ENCODE data around the gene AOPEP. TPM values are rescaled to one million over a fixed set of nuclear protein-coding genes. Genes with fewer than 3 reads are reported as not detected.

Gene AOPEP
- total RNA-seq, 2 experiments from 2014 or later = 6.9 to 7.0 TPM

GRCh38 chr9:94851467-94851866 lies 125.0 kb downstream of the AOPEP start:
- ChIA-PET POLR2A (no interaction called here), CTCF (no interaction called here)
- H3K4me1 ChIP-seq (ENCODE audit: insufficient read depth, low read length) = no peaks in the 10 kb centered on the region
- TF ChIP-seq CTCF (IDR thresholded peaks at IDR 0.05) = no peak
- no peaks in the 10 kb centered on the region for H3K27me3 ChIP-seq (ENCODE audit: control insufficient read depth in 1 of 2, insufficient read depth in 2 of 2, low read length in 2 of 2)
- Mint-ChIP-seq H3K36me3 (ENCODE audit: low read depth) (no peaks in the 10 kb centered on the region), H3K4me1 (ENCODE audit: low read depth) (no peaks in the 10 kb centered on the region), H3K9me3 (no peaks in the 10 kb centered on the region), H3K4me3 (no peak overlapping the region), H3K27me3 (no peaks in the 10 kb centered on the region), H3K27ac (no peak overlapping the region)
- no peak overlapping the region for H3K27ac ChIP-seq (ENCODE audit: low read depth in 1 of 2, low read length in 2 of 2)
- intact Hi-C loops (cut with DNase I, micrococcal nuclease) = no loop called here
- ATAC-seq (ENCODE audit: poor library complexity) (no peak), DNase-seq (no peak)
- no peaks in the 10 kb centered on the region for H3K36me3 ChIP-seq (ENCODE audit: insufficient read depth, low read length)
- no peak overlapping the region for H3K4me3 ChIP-seq (ENCODE audit: low read length)
- H3K9me3 ChIP-seq (ENCODE audit: control insufficient read depth in 1 of 2, insufficient read depth in 1 of 2, low read length in 2 of 2) = no peaks in the 10 kb centered on the region

GRCh38 chr9:94851892-94852291 lies 125.4 kb downstream of the AOPEP start:
- ChIA-PET POLR2A (no interaction called here), CTCF (no interaction called here)
- no peaks in the 10 kb centered on the region for H3K27me3 ChIP-seq (ENCODE audit: control insufficient read depth in 1 of 2, insufficient read depth in 2 of 2, low read length in 2 of 2)
- Mint-ChIP-seq H3K4me1 (ENCODE audit: low read depth) (no peaks in the 10 kb centered on the region), H3K9me3 (no peaks in the 10 kb centered on the region), H3K27me3 (no peaks in the 10 kb centered on the region), H3K4me3 (no peak overlapping the region), H3K27ac (no peak overlapping the region), H3K36me3 (ENCODE audit: low read depth) (no peaks in the 10 kb centered on the region)
- TF ChIP-seq CTCF (IDR thresholded peaks at IDR 0.05) = no peak
- ATAC-seq (ENCODE audit: poor library complexity) (no peak), DNase-seq (no peak)
- H3K4me1 ChIP-seq (ENCODE audit: insufficient read depth, low read length) = no peaks in the 10 kb centered on the region
- H3K4me3 ChIP-seq (ENCODE audit: low read length) = no peak overlapping the region
- H3K27ac ChIP-seq (ENCODE audit: low read depth in 1 of 2, low read length in 2 of 2) = no peak overlapping the region
- no peaks in the 10 kb centered on the region for H3K36me3 ChIP-seq (ENCODE audit: insufficient read depth, low read length)
- intact Hi-C loops (cut with DNase I, micrococcal nuclease) = no loop called here
- no peaks in the 10 kb centered on the region for H3K9me3 ChIP-seq (ENCODE audit: control insufficient read depth in 1 of 2, insufficient read depth in 1 of 2, low read length in 2 of 2)

- Histone ChIP-seq H3K27ac (ENCODE audit: low read depth in 1 of 2, low read length in 2 of 2) (no peak overlapping the region), H3K9me3 (ENCODE audit: control insufficient read depth in 1 of 2, insufficient read depth in 1 of 2, low read length in 2 of 2) (no peaks in the 10 kb centered on the region), H3K36me3 (ENCODE audit: insufficient read depth, low read length) (no peaks in the 10 kb centered on the region), H3K27me3 (ENCODE audit: control insufficient read depth in 1 of 2, insufficient read depth in 2 of 2, low read length in 2 of 2) (no peaks in the 10 kb centered on the region), H3K4me1 (ENCODE audit: insufficient read depth, low read length) (no peaks in the 10 kb centered on the region), H3K4me3 (ENCODE audit: low read length) (no peak overlapping the region)
- Mint-ChIP-seq H3K4me1 (ENCODE audit: low read depth) (no peaks in the 10 kb centered on the region), H3K27me3 (no peaks in the 10 kb centered on the region), H3K4me3 (no peak overlapping the region), H3K9me3 (no peaks in the 10 kb centered on the region), H3K36me3 (ENCODE audit: low read depth) (no peaks in the 10 kb centered on the region), H3K27ac (no peak overlapping the region)
- intact Hi-C loops (cut with DNase I, micrococcal nuclease) = no loop called here
- ChIA-PET CTCF (no interaction called here), POLR2A (no interaction called here)
- no peak for DNase-seq
- no peak for TF ChIP-seq CTCF (IDR thresholded peaks at IDR 0.05)
- no peak for ATAC-seq (ENCODE audit: poor library complexity)
These were observed 125.9 kb downstream of the AOPEP start for GRCh38 chr9:94852373-94852772.

Measured in CD4-positive, alpha-beta T cell (primary cell).